Progenitor cell of endocrine pancreas (in vitro differentiated cells): Measurements from ENCODE around the gene PRSS23. TPM values are rescaled to one million over a fixed set of nuclear protein-coding genes. Genes with fewer than 3 reads are reported as not detected.

Source experiments
- DNase-seq: peaks from one replicate; pipeline ENCODE4 v3.0.0; 2021; ENCODE audit warnings: low spot score; ENCODE audit not compliant: unreplicated experiment
- H3K27ac Mint-ChIP-seq: 2 replicates; pipeline ENCODE4 v1.8.0; 2021; ENCODE audit warnings: mild to moderate bottlenecking, moderate library complexity, mixed read lengths
- H3K27me3 Mint-ChIP-seq: 2 replicates; pipeline ENCODE4 v1.8.0; 2021; ENCODE audit warnings: mixed read lengths
- H3K36me3 Mint-ChIP-seq: 2 replicates; pipeline ENCODE4 v1.8.0; 2022; ENCODE audit warnings: mixed read lengths; ENCODE audit not compliant: insufficient read depth
- H3K4me1 Mint-ChIP-seq: 2 replicates; pipeline ENCODE4 v1.8.0; 2021; ENCODE audit warnings: low read depth, mixed read lengths
- H3K4me3 Mint-ChIP-seq: 2 replicates; pipeline ENCODE4 v1.8.0; 2021; ENCODE audit warnings: low read depth, mild to moderate bottlenecking, moderate library complexity, mixed read lengths
- H3K9me3 Mint-ChIP-seq: 2 replicates; pipeline ENCODE4 v1.8.0; 2021; ENCODE audit warnings: low read depth, mixed read lengths
- CTCF ChIP-seq: fragments of 200-600 bp; sonication (generic); IDR thresholded peaks from one replicate; pipeline ENCODE4 v1.5.0; 2021; ENCODE audit warnings: antibody characterized with exemption, mild to moderate bottlenecking; ENCODE audit not compliant: unreplicated experiment
- long read RNA-seq: library from polyadenylated mRNA; unstranded; transcript quantifications from one replicate; pipeline ENCODE4 v2.0.0, GENCODE V29; 2020
- total RNA-seq: library from RNA; stranded (reverse); gene quantifications from 2 replicates; pipeline ENCODE4 v1.2.1, GENCODE V29; 2021

PRSS23 gene
- total RNA-seq, result 31.6 and 34.5 TPM in 2 replicates
- long read RNA-seq, full-length matches to known transcripts, result 227 of 257 reads
- long read RNA-seq, partial matches to known transcripts, result 4 of 257 reads
- long read RNA-seq, other reads (novel, unspliced or antisense), result 26 of 257 reads

GRCh38 chr11:86800076-86800959 is at the start of gene PRSS23:
Gene PRSS23, plus strand, starts transcription at chr11:86800542. Its CDS starts 7,102 bp downstream, at chr11:86807644.
- no peaks in the 10 kb centered on the region for H3K36me3 Mint-ChIP-seq
- H3K4me1 Mint-ChIP-seq, result peaks cover 35% of the 10 kb centered on the region
- H3K27me3 Mint-ChIP-seq, result peaks cover 11% of the 10 kb centered on the region
- H3K27ac Mint-ChIP-seq, result peak within 1 kb of the TSS; percentile 93
- H3K9me3 Mint-ChIP-seq, result no peaks in the 10 kb centered on the region
- no peak for TF ChIP-seq CTCF
- peak within 1 kb of the TSS; percentile 84 for H3K4me3 Mint-ChIP-seq
- peak; percentile 72 for DNase-seq

DNA sequence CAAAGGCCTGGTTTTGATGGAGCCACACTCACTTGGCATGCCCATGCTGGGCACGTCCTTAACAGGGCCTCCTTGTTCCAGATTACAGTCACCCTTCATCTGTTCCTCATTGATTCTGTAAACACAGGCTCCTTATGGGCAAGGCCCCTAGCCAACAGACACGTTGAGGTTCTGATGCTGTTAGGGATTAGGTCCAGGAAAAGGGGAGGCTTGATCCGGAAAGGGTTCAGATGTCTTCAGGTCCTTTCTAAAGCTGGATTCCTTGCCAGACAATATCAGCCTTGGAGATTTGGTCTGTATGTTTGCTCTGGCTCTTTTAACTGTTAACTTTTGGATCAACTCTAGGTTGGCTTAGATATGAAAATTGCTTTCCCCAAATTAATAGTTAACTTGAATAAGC is 46.9 kb upstream of the PRSS23 start:
- TF ChIP-seq CTCF, result no peak
- peaks cover 21% of the 10 kb centered on the region for H3K27me3 Mint-ChIP-seq
- DNase-seq, result no peak
- peaks cover 1% of the 10 kb centered on the region for H3K4me1 Mint-ChIP-seq
- no peak overlapping the region for H3K4me3 Mint-ChIP-seq
- H3K36me3 Mint-ChIP-seq, result no peaks in the 10 kb centered on the region
- H3K27ac Mint-ChIP-seq, result no peak overlapping the region
- no peaks in the 10 kb centered on the region for H3K9me3 Mint-ChIP-seq

- Mint-ChIP-seq H3K4me3 (no peak overlapping the region), H3K4me1 (peaks cover 1% of the 10 kb centered on the region), H3K36me3 (no peaks in the 10 kb centered on the region), H3K27me3 (peaks cover 12% of the 10 kb centered on the region), H3K27ac (no peak overlapping the region), H3K9me3 (no peaks in the 10 kb centered on the region)
- no peak for DNase-seq
- TF ChIP-seq CTCF, result no peak
Measured at GRCh38 chr11:86755146-86755545, 45.2 kb upstream of the PRSS23 start.

GRCh38 chr11:86758171-86758570 is 42.2 kb upstream of the PRSS23 start:
- no peak for TF ChIP-seq CTCF
- no peaks in the 10 kb centered on the region for H3K9me3 Mint-ChIP-seq
- H3K27ac Mint-ChIP-seq, result no peak overlapping the region
- DNase-seq, result no peak
- no peaks in the 10 kb centered on the region for H3K27me3 Mint-ChIP-seq
- no peaks in the 10 kb centered on the region for H3K36me3 Mint-ChIP-seq
- H3K4me3 Mint-ChIP-seq, result no peak overlapping the region
- H3K4me1 Mint-ChIP-seq, result peaks cover 1% of the 10 kb centered on the region

- DNase-seq, result no peak
- Mint-ChIP-seq H3K9me3 (no peaks in the 10 kb centered on the region), H3K27ac (no peak overlapping the region), H3K4me3 (no peak overlapping the region), H3K4me1 (no peaks in the 10 kb centered on the region), H3K27me3 (no peaks in the 10 kb centered on the region), H3K36me3 (no peaks in the 10 kb centered on the region)
- no peak for TF ChIP-seq CTCF
Measured at GRCh38 chr11:86760577-86760976, 39.8 kb upstream of the PRSS23 start.
